Erythroblast (primary cell): ENCODE measurements around the gene ELOF1.

Source experiments
- GATA1 ChIP-seq: IDR thresholded peaks from 2 replicates; pipeline ENCODE4 v1.6.1; 2011; ENCODE audit warnings: low read depth, mild to moderate bottlenecking, control low read depth, low read length, moderate library complexity
- POLR2A ChIP-seq: IDR thresholded peaks from 2 replicates; pipeline ENCODE4 v1.6.1; 2011; ENCODE audit warnings: mild to moderate bottlenecking, low read length

DNA sequence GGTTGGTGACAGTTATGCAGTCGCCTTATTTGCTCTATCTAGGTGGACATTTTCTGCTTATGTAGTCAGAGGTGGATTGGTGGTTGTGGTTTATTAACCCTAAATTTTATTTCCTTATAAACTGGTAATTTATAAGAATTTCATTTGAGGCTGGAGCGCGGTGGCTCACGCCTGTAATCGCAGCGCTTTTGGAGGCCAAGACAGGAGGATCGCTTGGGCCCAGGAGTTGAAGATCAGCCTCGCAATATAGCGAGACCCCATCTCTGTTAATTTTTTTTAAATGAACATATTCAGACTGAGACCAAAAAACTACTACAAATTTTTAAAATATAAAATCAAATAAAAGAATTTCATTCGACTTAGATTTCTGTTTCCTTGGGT is 39.1 kb upstream of the ELOF1 start:
- TF ChIP-seq POLR2A, result no peak
- TF ChIP-seq GATA1, result no peak
